HFFc6 (cell line): ENCODE results near the gene SCYGR5. TPM values are rescaled to one million over a fixed set of nuclear protein-coding genes. Genes with fewer than 3 reads are reported as not detected.

Source experiments
- DNase-seq: peaks from one replicate; pipeline ENCODE4 v3.0.0-alpha.2; 2018
- H3K27ac Mint-ChIP-seq: 2 replicates; pipeline ENCODE4 v1.8.0; 2020; ENCODE audit warnings: mild to moderate bottlenecking, mixed read lengths
- H3K27me3 Mint-ChIP-seq: 2 replicates; pipeline ENCODE4 v1.8.0; 2021; ENCODE audit warnings: mild to moderate bottlenecking, moderate library complexity, mixed read lengths; ENCODE audit not compliant: insufficient read depth
- H3K36me3 Mint-ChIP-seq: 2 replicates; pipeline ENCODE4 v1.8.0; 2021; ENCODE audit warnings: low read depth, mixed read lengths
- H3K4me1 Mint-ChIP-seq: 2 replicates; pipeline ENCODE4 v1.8.0; 2020; ENCODE audit warnings: low read depth, mixed read lengths
- H3K4me3 Mint-ChIP-seq: 2 replicates; pipeline ENCODE4 v1.8.0; 2020; ENCODE audit warnings: mild to moderate bottlenecking, moderate library complexity, mixed read lengths
- H3K9me3 Mint-ChIP-seq: 2 replicates; pipeline ENCODE4 v1.8.0; 2020; ENCODE audit warnings: mild to moderate bottlenecking, mixed read lengths
- CTCF ChIP-seq: fragments of 200-600 bp; sonication (generic); IDR thresholded peaks from 2 replicates; pipeline ENCODE4 v1.5.0; 2021; ENCODE audit warnings: antibody characterized with exemption, mild to moderate bottlenecking
- total RNA-seq, 6 experiments: library from RNA; stranded (reverse); fragmentation: NEBNext Ultra II Directional; extraction: Animal tissue kit (Norgen Biotek cat#: 25700); gene quantifications; 2 replicates in 1 of 6; 3 replicates in 5 of 6; pipeline ENCODE4 v1.2.3, GENCODE V29; 2021

The SCYGR5 gene
- total RNA-seq, 6 experiments from 2014 or later = not detected

GRCh38 chr2:227627769-227628168 is 38.8 kb upstream of the SCYGR5 start:
- Mint-ChIP-seq H3K27me3 (peaks cover 5% of the 10 kb centered on the region; the same call in 1 of the 2 replicates), H3K9me3 (no peaks in the 10 kb centered on the region), H3K36me3 (no peaks in the 10 kb centered on the region), H3K4me3 (no peak overlapping the region), H3K27ac (no peak overlapping the region), H3K4me1 (peaks cover 13% of the 10 kb centered on the region)
- DNase-seq = no peak
- TF ChIP-seq CTCF = no peak

GRCh38 chr2:227629435-227629834 is 37.2 kb upstream of the SCYGR5 start:
- H3K27me3 Mint-ChIP-seq = peaks cover 5% of the 10 kb centered on the region; the same call in 1 of the 2 replicates
- no peaks in the 10 kb centered on the region; the same call in 1 of the 2 replicates for H3K4me1 Mint-ChIP-seq
- no peak for DNase-seq
- no peak overlapping the region for H3K4me3 Mint-ChIP-seq
- no peak for TF ChIP-seq CTCF
- no peaks in the 10 kb centered on the region for H3K36me3 Mint-ChIP-seq
- no peaks in the 10 kb centered on the region for H3K9me3 Mint-ChIP-seq
- no peak overlapping the region for H3K27ac Mint-ChIP-seq

- Mint-ChIP-seq H3K4me3 (no peak overlapping the region), H3K9me3 (no peaks in the 10 kb centered on the region), H3K27ac (no peak overlapping the region), H3K36me3 (no peaks in the 10 kb centered on the region), H3K27me3 (peaks cover 5% of the 10 kb centered on the region; the same call in 1 of the 2 replicates), H3K4me1 (no peaks in the 10 kb centered on the region; the same call in 1 of the 2 replicates)
- no peak for TF ChIP-seq CTCF
- no peak for DNase-seq
These were observed 36.3 kb upstream of the SCYGR5 start for GRCh38 chr2:227630322-227630721.

GRCh38 chr2:227632827-227633226 is 33.8 kb upstream of the SCYGR5 start:
- no peaks in the 10 kb centered on the region for H3K36me3 Mint-ChIP-seq
- H3K27ac Mint-ChIP-seq = no peak overlapping the region
- H3K4me3 Mint-ChIP-seq = no peak overlapping the region
- TF ChIP-seq CTCF = no peak
- H3K27me3 Mint-ChIP-seq = peaks cover 8% of the 10 kb centered on the region
- H3K9me3 Mint-ChIP-seq = no peaks in the 10 kb centered on the region
- H3K4me1 Mint-ChIP-seq = no peaks in the 10 kb centered on the region
- no peak for DNase-seq

GRCh38 chr2:227634201-227634600 is 32.4 kb upstream of the SCYGR5 start:
- H3K27ac Mint-ChIP-seq = no peak overlapping the region
- no peak overlapping the region for H3K4me3 Mint-ChIP-seq
- H3K36me3 Mint-ChIP-seq = no peaks in the 10 kb centered on the region
- no peak for DNase-seq
- TF ChIP-seq CTCF = no peak
- H3K9me3 Mint-ChIP-seq = no peaks in the 10 kb centered on the region
- H3K27me3 Mint-ChIP-seq = peaks cover 9% of the 10 kb centered on the region
- no peaks in the 10 kb centered on the region for H3K4me1 Mint-ChIP-seq

GRCh38 chr2:227642656-227643055 is 23.9 kb upstream of the SCYGR5 start:
- TF ChIP-seq CTCF = no peak
- DNase-seq = no peak
- no peaks in the 10 kb centered on the region for H3K4me1 Mint-ChIP-seq
- no peak overlapping the region for H3K27ac Mint-ChIP-seq
- no peaks in the 10 kb centered on the region for H3K36me3 Mint-ChIP-seq
- no peak overlapping the region for H3K4me3 Mint-ChIP-seq
- no peaks in the 10 kb centered on the region for H3K9me3 Mint-ChIP-seq
- H3K27me3 Mint-ChIP-seq = peaks cover 2% of the 10 kb centered on the region
